Mesothelial cell of epicardium (in vitro differentiated cells): ENCODE measurements around the gene FAM107B. TPM values are rescaled to one million over a fixed set of nuclear protein-coding genes. Genes with fewer than 3 reads are reported as not detected.

Experiments used
- DNase-seq, 2 experiments: peaks; one replicate each; pipeline ENCODE4 v3.0.0; 2021; ENCODE audit warnings: low spot score in 2 of 2; ENCODE audit not compliant: unreplicated experiment in 2 of 2
- H3K27ac Mint-ChIP-seq: 2 replicates; pipeline ENCODE4 v1.8.0; 2021; ENCODE audit warnings: mixed read lengths
- H3K27me3 Mint-ChIP-seq: 2 replicates; pipeline ENCODE4 v1.8.0; 2021; ENCODE audit warnings: low read depth, mixed read lengths
- H3K36me3 Mint-ChIP-seq: 2 replicates; pipeline ENCODE4 v1.8.0; 2021; ENCODE audit warnings: mixed read lengths
- H3K4me1 Mint-ChIP-seq: 2 replicates; pipeline ENCODE4 v1.8.0; 2021; ENCODE audit warnings: mixed read lengths
- H3K4me3 Mint-ChIP-seq: 2 replicates; pipeline ENCODE4 v1.8.0; 2021; ENCODE audit warnings: mild to moderate bottlenecking, moderate library complexity, mixed read lengths
- H3K9me3 Mint-ChIP-seq: 2 replicates; pipeline ENCODE4 v1.8.0; 2021; ENCODE audit warnings: mixed read lengths
- CTCF ChIP-seq: fragments of 200-600 bp; sonication (generic); IDR thresholded peaks from one replicate; pipeline ENCODE4 v1.5.0; 2021; ENCODE audit warnings: antibody characterized with exemption; ENCODE audit not compliant: unreplicated experiment
- total RNA-seq: library from RNA; stranded (reverse); gene quantifications from 3 replicates; pipeline ENCODE4 v1.2.1, GENCODE V29; 2021

FAM107B gene
- total RNA-seq, 1 donor from 2014 or later, result 23.5 TPM

- H3K4me3 Mint-ChIP-seq, result no peak overlapping the region
- H3K36me3 Mint-ChIP-seq, result no peaks in the 10 kb centered on the region
- H3K27me3 Mint-ChIP-seq, result peaks cover 1% of the 10 kb centered on the region
- no peaks in the 10 kb centered on the region for H3K9me3 Mint-ChIP-seq
- peaks cover 8% of the 10 kb centered on the region for H3K4me1 Mint-ChIP-seq
- no peak overlapping the region for H3K27ac Mint-ChIP-seq
- no peak for TF ChIP-seq CTCF
- no peak for DNase-seq
Measured at GRCh38 chr10:14674376-14675050, 100.2 kb downstream of the FAM107B start.

- no peak overlapping the region for H3K27ac Mint-ChIP-seq
- H3K9me3 Mint-ChIP-seq, result no peaks in the 10 kb centered on the region
- no peak for DNase-seq
- H3K4me1 Mint-ChIP-seq, result peaks cover 8% of the 10 kb centered on the region
- no peak overlapping the region for H3K4me3 Mint-ChIP-seq
- H3K36me3 Mint-ChIP-seq, result no peaks in the 10 kb centered on the region
- no peak for TF ChIP-seq CTCF
- H3K27me3 Mint-ChIP-seq, result peaks cover 1% of the 10 kb centered on the region
Measured at GRCh38 chr10:14673189-14673861, 101.4 kb downstream of the FAM107B start.

- Mint-ChIP-seq H3K9me3 (peaks cover under 1% of the 10 kb centered on the region), H3K4me3 (no peak overlapping the region), H3K36me3 (no peaks in the 10 kb centered on the region), H3K27me3 (no peaks in the 10 kb centered on the region), H3K4me1 (peaks cover 11% of the 10 kb centered on the region), H3K27ac (no peak overlapping the region)
- no peak for TF ChIP-seq CTCF
- DNase-seq, result no peak
Measured at GRCh38 chr10:14671386-14671831, 103.3 kb downstream of the FAM107B start.

GRCh38 chr10:14670551-14671240, 104.0 kb downstream of the FAM107B start:
- Mint-ChIP-seq H3K27me3 (no peaks in the 10 kb centered on the region), H3K9me3 (peaks cover 7% of the 10 kb centered on the region), H3K36me3 (no peaks in the 10 kb centered on the region), H3K27ac (no peak overlapping the region), H3K4me3 (no peak overlapping the region), H3K4me1 (peaks cover 11% of the 10 kb centered on the region)
- DNase-seq, result no peak
- no peak for TF ChIP-seq CTCF

- Mint-ChIP-seq H3K27me3 (no peaks in the 10 kb centered on the region), H3K4me1 (peaks cover 11% of the 10 kb centered on the region)
Measured at GRCh38 chr10:14669576-14669975, 105.1 kb downstream of the FAM107B start.

More at GRCh38 chr10:14669576-14669975, 105.1 kb downstream of the FAM107B start:
- DNase-seq, result no peak
- Mint-ChIP-seq H3K9me3 (peaks cover 7% of the 10 kb centered on the region), H3K4me3 (no peak overlapping the region), H3K27ac (no peak overlapping the region), H3K36me3 (no peaks in the 10 kb centered on the region)
- TF ChIP-seq CTCF, result no peak
